Epithelial cell of esophagus (primary cell): ENCODE measurements around the gene LMOD3.
A peak's percentile ranks its signal among the peaks of the same experiment; 100 is the strongest.

Experiments used
- DNase-seq: peaks from one replicate; pipeline ENCODE4 v3.0.0; 2010; ENCODE audit warnings: low read depth
- H3K4me3 ChIP-seq: 2 replicates; pipeline ENCODE4 v1.5.1; 2011; ENCODE audit warnings: mild to moderate bottlenecking, low read length, control low read depth
- CTCF ChIP-seq: IDR thresholded peaks from 2 replicates; pipeline ENCODE4 v1.5.1; 2011; ENCODE audit warnings: low read depth, mild to moderate bottlenecking, low read length, control low read depth, inconsistent platforms; ENCODE audit not compliant: insufficient read depth; ENCODE audit errors: missing control alignments

Gene LMOD3

GRCh38 chr3:69122403-69122802 is at the start of gene LMOD3:
LMOD3 (minus strand) TSS chr3:69122595; CDS start chr3:69122386, 209 bp downstream.
- no peak for DNase-seq
- TF ChIP-seq CTCF = no peak
- no peak within 1 kb of the TSS for H3K4me3 ChIP-seq

DNA sequence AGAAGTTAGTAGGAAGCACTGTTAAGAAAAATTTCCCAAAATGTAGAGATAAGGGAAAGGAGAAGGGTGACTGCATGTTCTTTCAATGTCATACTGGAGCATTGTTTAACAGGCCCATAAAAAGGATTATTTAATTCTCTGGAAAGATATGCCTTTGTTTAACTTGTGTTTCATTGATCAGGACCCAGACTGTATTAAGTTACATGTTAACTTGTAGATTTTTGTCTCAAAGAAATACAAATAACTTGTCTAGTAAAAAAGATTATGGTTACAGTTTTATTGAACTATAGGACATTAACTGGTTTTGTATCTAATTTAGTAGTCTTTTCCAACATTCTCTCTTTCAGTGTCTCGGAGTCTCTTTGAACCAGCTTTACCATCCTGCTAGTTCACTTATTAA is 49.7 kb upstream of the LMOD3 start:
- H3K4me3 ChIP-seq = no peak overlapping the region
- no peak for TF ChIP-seq CTCF
- DNase-seq = no peak

- TF ChIP-seq CTCF = no peak
- DNase-seq = no peak
- no peak overlapping the region for H3K4me3 ChIP-seq
Measured at GRCh38 chr3:69166446-69166845, 44.1 kb upstream of the LMOD3 start.

GRCh38 chr3:69165744-69166143 is 43.3 kb upstream of the LMOD3 start:
- TF ChIP-seq CTCF = no peak
- DNase-seq = no peak
- H3K4me3 ChIP-seq = no peak overlapping the region

DNA sequence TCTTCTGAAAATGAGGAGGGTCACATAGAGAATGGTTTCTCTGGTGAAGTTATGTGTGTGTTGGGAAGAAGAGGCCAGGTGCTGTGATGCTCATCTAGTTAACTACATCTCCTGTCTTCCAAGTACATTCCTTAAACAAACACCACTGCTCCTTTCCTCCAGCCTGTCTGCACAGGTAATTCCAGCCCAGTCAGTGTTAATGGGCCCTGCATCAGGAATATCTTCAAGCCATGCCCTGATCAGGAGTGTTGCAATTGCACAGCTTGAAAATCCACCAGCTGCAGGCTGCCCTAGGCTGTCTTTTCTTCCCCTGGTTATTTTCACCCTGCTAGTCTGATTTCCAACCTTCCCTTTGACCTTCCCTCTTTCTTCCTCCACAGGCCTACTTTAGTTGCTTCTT is 41.9 kb upstream of the LMOD3 start:
- H3K4me3 ChIP-seq = no peak overlapping the region
- DNase-seq = peak; percentile 72
- no peak for TF ChIP-seq CTCF

DNA sequence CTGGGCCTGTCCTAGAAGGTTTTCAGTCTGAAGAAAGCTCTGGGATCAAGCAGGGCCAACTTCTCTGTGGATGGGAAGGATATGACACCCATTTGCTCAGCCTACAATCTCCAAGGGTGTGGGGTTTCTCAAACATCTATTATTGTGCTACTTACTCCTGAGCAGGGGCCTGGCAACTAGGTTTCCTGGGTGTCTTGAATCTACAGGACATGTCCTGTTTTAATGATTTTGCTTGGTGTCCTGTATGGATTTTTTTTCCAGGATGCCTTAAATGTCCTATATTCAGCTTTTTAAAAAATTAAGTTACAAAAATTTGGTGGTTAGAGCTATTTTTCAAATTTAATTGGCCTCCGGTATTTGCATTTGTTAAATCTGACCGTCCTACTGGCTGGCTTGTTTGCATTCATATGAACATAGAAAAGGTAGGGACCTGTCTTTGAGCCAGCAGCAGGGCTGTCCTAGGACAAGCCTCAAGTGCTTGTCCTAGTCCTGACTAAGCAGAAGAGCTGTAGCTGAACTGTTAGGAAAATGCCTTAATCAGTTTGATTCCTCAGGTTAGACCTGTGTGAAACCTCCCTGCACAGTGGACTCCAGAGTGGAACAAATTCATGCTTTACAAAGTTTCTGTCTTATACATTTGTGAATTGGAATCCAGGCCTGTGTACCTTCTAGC is 40.0 kb upstream of the LMOD3 start:
- H3K4me3 ChIP-seq = no peak overlapping the region

More for the DNA sequence above, 40.0 kb upstream of the LMOD3 start:
- no peak for DNase-seq
- TF ChIP-seq CTCF = no peak
